ENCODE measurements around the gene TTC5.
"Not testable (repeated sequence)": the region's sequence is repeated elsewhere in the genome, so short reads cannot be mapped to it uniquely, and the experiment has no call there.

The TTC5 gene

DNA sequence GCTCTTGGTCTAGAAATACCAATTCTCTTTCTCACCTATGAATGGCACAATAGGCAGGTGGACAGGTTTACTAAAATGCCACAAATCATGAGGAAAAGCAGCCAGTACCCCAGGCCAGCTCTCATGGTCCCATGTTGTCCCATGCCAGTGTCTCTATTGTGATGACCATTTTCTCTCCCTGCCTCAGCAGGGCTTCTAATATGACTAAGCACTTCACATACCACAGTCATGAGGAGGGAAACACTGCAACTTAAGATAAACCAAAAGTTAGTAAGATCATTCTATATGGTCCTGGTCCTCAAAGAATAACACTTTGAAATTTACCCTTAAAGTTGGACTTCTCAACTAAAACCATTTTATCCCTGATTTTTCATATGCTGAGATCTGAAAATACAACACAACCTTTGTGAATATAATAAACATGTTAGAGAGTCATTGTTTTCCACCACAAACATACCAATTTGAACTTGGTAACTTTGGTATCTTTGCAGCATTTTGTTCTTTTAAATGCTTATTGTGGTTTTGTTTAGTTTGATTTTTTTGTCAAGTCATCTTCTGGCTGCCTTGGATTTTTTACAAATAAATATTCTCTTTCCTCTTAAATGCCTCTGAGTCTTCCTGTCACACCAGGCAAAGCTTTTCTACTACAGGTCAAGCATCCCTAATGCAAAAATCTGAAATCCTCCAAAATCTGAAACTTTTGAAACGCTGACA, 3.6 kb downstream of the TTC5 start:
- no peak for DNase-seq

DNA sequence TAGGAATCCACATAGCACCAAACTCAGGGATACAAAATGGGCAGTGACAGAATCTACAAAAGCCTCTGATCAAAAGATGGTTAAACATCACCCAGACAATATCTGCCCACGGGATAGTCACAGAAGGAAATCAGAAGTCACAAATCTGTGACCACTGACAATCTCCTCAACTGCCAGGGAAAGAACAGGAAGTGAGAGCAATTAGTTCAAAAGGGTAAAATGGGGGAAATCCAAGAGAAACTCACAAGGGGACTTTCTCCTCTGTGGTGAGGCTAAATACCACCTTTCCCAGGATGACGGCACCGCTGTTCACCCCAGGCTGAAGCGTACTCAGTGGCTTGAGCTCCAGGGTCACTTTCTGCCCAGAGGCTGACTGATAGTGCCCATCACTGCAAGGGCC, 10.7 kb downstream of the TTC5 start:
- peak; percentile 14 to 60 (median 50) for DNase-seq

DNA sequence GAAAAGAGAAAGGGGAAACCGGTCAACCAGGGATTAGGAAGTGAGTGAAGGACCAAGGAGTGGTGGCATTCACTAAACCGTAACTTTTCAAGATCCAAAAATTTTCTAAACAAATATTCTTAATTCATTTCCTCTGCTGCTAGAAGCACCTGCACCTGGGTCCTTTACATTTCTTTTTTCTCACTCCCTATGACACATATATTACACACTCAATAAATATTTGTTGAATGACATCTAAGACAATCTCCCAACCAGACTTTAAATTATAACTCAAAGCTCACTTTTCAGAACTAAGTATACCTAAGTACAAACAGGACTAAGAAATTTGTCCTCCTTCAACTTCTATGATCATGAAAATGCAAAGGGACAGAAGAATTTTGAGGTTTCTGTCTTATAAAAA, 11.1 kb downstream of the TTC5 start:
- no peak for DNase-seq

DNA sequence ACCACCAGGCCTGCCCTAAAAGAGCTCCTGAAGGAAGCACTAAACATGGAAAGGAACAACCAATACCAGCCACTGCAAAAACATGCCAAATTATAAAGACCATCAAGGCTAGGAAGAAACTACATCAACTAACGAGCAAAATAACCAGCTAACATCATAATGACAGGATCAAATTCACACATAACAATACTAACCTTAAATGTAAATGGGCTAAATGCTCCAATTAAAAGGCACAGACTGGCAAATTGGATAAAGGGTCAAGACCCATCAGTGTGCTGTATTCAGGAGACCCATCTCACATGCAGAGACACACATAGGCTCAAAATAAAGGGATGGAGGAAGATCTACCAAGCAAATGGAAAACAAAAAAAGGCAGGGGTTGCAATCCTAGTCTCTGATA, 23.8 kb downstream of the TTC5 start:
- DNase-seq, result not testable (repeated sequence)

DNA sequence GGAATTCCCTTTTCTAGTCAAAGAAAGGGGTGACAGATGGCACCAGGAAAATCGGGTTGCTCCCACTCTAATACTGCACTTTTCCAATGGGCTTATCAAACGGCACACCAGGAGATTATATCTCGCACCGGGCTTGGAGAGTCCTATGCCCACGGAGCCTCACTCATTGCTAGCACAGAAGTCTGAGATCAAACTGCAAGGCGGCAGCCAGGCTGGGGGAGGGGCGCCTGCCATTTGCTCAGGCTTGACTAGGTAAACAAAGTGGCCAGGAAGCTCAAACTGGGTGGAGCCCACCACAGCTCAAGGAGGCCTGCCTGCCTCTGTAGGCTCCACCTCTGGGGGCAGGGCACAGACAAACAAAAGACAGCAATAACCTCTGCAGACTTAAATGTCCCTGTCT, 25.5 kb downstream of the TTC5 start:
- DNase-seq, result not testable (repeated sequence)

DNA sequence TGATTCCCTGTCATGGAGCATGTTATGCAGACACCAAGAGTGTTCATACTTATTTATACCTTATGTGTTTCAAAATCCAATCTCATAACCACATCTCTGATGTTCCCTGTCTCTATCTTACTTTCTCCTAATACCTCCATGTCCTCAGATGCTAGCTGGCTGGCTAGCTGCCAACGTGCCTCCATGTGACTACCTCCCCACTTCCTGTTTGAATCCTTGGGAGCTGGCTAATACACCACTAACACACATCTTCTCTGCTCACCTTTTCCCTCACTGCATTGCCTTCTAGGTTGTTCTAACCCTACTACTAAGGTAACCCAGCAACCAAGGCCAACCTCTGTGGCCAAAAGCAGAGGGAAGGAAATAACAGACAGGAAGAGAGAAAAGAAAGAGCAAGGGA, 27.3 kb downstream of the TTC5 start:
- peak in 3 of 4 experiments; percentile 13 to 31 (median 25) for DNase-seq

DNA sequence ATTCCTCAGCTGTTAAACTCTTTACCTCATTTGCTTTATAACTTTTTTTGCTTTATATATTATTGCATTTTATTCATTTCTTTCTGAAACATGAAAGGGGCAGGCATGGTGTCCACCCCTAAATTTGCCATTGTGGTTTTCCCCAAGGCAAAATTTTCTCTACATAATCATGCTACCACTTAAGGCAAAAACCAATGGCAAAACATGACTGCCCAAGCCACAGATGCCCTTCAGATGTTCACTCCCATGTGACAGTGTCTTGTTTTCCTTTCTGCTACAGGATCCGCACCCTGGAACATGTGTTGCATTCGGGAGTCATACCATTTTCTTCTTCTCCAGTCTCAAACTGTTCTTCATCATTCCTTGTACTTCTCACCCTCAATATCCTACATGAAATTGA, 28.3 kb downstream of the TTC5 start:
- no peak for DNase-seq

DNA sequence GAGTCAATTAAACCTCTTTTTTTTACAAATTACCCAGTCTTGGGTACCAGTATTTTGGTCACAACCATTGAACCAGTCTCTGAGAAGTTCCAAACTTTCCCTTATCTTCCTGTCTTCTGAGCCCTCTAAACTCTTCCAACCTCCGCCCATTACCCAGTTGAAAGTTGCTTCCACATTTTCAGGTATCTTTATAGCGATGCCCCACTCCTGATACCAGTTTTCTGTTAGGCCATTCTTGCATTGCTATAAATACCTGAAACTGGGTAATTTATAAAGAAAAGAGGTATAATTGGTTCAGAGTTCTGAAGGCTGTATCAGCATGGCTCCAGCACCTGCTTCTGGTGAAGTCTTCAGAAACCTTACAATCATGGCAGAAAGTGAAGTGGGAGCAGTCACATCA, 31.7 kb downstream of the TTC5 start:
- DNase-seq, result no peak

DNA sequence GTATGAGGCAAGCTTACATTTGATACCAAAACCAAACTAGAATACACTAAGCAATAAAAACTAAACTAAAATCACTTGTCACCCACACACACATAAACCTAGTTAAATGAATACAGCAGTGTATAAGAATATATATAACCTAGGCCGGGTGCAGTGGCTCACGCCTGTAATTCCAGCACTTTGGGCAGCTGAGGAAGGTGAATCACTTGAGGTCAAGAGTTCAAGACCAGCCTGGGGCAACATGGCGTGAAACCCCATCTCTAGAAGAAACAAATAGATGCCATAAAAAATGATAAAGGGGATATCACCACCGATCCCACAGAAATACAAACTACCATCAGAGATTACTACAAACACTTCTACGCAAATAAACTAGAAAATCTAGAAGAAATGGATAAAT, 41.4 kb downstream of the TTC5 start:
- DNase-seq, result not testable (repeated sequence)

DNA sequence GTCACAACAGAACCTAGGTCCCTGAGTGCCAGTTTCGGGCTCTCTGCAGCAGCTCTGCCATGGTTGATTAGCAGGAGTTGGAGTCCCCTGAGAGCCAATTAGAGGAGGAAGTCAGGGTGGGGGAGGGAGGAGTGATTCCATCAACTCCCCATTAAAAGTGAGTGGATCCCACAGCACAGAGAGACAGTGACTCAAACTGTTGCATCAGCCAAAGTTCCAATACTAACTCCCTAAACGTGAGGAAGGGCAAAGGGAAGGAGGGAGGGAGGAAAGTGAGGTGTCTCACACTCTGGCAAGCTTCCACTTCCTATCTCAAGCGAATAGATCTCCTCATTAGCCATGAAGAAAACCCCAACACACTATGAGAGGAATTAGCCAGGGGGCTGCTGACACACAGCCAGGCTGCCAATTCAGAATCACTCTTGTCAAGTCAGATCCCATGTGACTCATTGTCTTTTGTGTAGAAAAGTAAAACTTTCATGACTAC, 43.1 kb downstream of the TTC5 start:
- DNase-seq, result peak in 1 of 4 experiments; percentile 1

DNA sequence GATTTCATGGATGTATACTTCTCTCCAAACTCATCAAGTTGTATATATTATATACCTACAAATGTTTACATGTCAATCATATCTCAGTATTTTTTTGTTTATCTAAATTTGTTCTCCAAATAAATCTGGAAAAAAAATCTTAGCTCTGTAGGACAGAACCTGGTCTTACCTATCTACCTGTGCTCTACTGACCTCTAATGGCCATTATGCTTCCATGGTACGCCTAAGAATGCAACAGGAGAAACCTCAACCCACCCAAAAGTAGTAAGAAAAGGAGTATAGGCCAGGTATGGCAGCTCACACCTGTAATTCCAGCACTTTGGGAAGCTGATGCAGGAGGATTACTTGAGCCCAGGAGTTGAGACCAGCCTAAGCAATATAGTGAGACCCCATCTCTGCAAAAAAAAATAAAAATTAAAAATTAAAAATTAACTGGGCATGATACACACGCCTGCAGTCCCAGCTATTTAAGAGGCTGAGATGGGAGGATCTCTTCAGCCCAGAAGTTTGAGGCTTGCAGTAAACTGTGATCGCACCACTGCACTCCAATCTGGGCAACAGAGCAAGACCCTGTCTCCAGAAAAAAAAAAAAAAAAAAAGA, 58.0 kb downstream of the TTC5 start:
- peak in 1 of 4 experiments; percentile 19 for DNase-seq

Measured in suppressor macrophage (primary cell).